Naive thymus-derived CD4-positive, alpha-beta T cell (primary cell): ENCODE results near the gene SELENOO. TPM values are rescaled to one million over a fixed set of nuclear protein-coding genes. Genes with fewer than 3 reads are reported as not detected.

Experiments used
- ATAC-seq: fragments of 150-1000 bp; cut with Tn5 transposase; 2 replicates; pipeline ENCODE4 v1.10.0; 2021; ENCODE audit warnings: mild to moderate bottlenecking, moderate library complexity
- CTCF ChIA-PET: fragments of 350-600 bp; sonication (Branson Sonifier 250); formaldehyde crosslinking; loops from one replicate; lab custom pipeline; 2021; ENCODE audit warnings: antibody characterized with exemption; lab: Charles Lee
- POLR2A ChIA-PET: fragments of 350-600 bp; sonication (Branson Sonifier 250); formaldehyde crosslinking; loops from one replicate; lab custom pipeline; 2021; ENCODE audit warnings: antibody characterized with exemption, inconsistent platforms; lab: Charles Lee
- DNase-seq, 9 donors: peaks; one replicate each; pipeline versions ENCODE4 v3.0.0 to v3.0.0-alpha.2; 2020 to 2022; ENCODE audit warnings: mixed read lengths in 1 of 9
- H3K27ac ChIP-seq: one replicate; pipeline ENCODE4 v1.7.0; 2013; ENCODE audit warnings: mild to moderate bottlenecking, low read depth, low read length, moderate library complexity
- H3K27me3 ChIP-seq, 2 donors: one replicate each; pipeline ENCODE4 v1.7.0; 2013; ENCODE audit warnings: low read length in 2 of 2, mild to moderate bottlenecking in 2 of 2, moderate library complexity in 2 of 2; ENCODE audit not compliant: control insufficient read depth in 2 of 2, insufficient read depth in 2 of 2
- H3K36me3 ChIP-seq, 3 experiments: 1 replicate in 2 of 3; 2 replicates in 1 of 3; pipeline ENCODE4 v1.7.0; 2013; ENCODE audit warnings: low read length in 3 of 3, mild to moderate bottlenecking in 3 of 3, moderate library complexity in 1 of 3; ENCODE audit not compliant: insufficient read depth in 3 of 3, control insufficient read depth in 2 of 3
- H3K4me1 ChIP-seq, 2 donors: one replicate each; pipeline ENCODE4 v1.7.0; 2013; ENCODE audit warnings: low read length in 2 of 2, mild to moderate bottlenecking in 2 of 2, moderate library complexity in 1 of 2; ENCODE audit not compliant: control insufficient read depth in 2 of 2, insufficient read depth in 2 of 2
- H3K4me3 ChIP-seq: 2 replicates; pipeline ENCODE4 v1.7.0; 2013; ENCODE audit warnings: mild to moderate bottlenecking, low read length
- H3K9me3 ChIP-seq, 3 experiments: 1 replicate in 2 of 3; 2 replicates in 1 of 3; pipeline ENCODE4 v1.7.0; 2013; ENCODE audit warnings: low read length in 3 of 3; ENCODE audit not compliant: control insufficient read depth in 2 of 3
- H3K27ac Mint-ChIP-seq, 9 donors: one replicate each; pipeline ENCODE4 v1.8.0; 2020 to 2022; ENCODE audit warnings: mixed read lengths in 9 of 9, mild to moderate bottlenecking in 8 of 9, moderate library complexity in 5 of 9, inconsistent platforms in 2 of 9
- H3K27me3 Mint-ChIP-seq, 5 donors: one replicate each; pipeline ENCODE4 v1.8.0; 2021 to 2022; ENCODE audit warnings: mixed read lengths in 5 of 5, mild to moderate bottlenecking in 1 of 5
- H3K36me3 Mint-ChIP-seq, 5 donors: one replicate each; pipeline ENCODE4 v1.8.0; 2020 to 2022; ENCODE audit warnings: mixed read lengths in 5 of 5, mild to moderate bottlenecking in 3 of 5, inconsistent platforms in 1 of 5
- H3K4me1 Mint-ChIP-seq, 7 donors: one replicate each; pipeline ENCODE4 v1.8.0; 2020 to 2022; ENCODE audit warnings: mixed read lengths in 7 of 7, mild to moderate bottlenecking in 3 of 7, inconsistent platforms in 1 of 7
- H3K4me3 Mint-ChIP-seq, 10 donors: one replicate each; pipeline ENCODE4 v1.8.0; 2020 to 2022; ENCODE audit warnings: mild to moderate bottlenecking in 10 of 10, mixed read lengths in 10 of 10, moderate library complexity in 6 of 10, inconsistent platforms in 2 of 10
- H3K9me3 Mint-ChIP-seq, 11 donors: one replicate each; pipeline ENCODE4 v1.8.0; 2020 to 2022; ENCODE audit warnings: mixed read lengths in 11 of 11, mild to moderate bottlenecking in 4 of 11, inconsistent platforms in 1 of 11, moderate library complexity in 1 of 11
- intact Hi-C, 2 donors: fragments of 100-400 bp; cut with micrococcal nuclease; formaldehyde crosslinking; loops; one replicate each; pipeline ENCODE4 v1.15.1; 2023
- polyA plus RNA-seq, 2 donors: library from polyadenylated mRNA; unstranded; fragments of 300-500 nt; fragmentation: Illumina TruSeq; gene quantifications; one replicate each; pipeline ENCODE4 v1.2.3, GENCODE V29; 2021
- total RNA-seq, 6 experiments: library from RNA in 5 of 6; stranded (reverse) in 5 of 6; gene quantifications; 1 replicate in 5 of 6; 2 replicates in 1 of 6; pipeline ENCODE4 v1.2.3 and lab custom pipeline; 2021 to 2026

The SELENOO gene
- total and polyA plus RNA-seq, 7 experiments from 2014 or later, result 3.4 to 36.6 (median 30.6) TPM

- ATAC-seq (no peak), DNase-seq (no peak)
- Mint-ChIP-seq H3K36me3 (peaks cover 0 to 11% (median 0%) of the 10 kb centered on the region in 5 donors), H3K9me3 (no peaks in the 10 kb centered on the region), H3K27me3 (no peaks in the 10 kb centered on the region), H3K4me3 (no peak overlapping the region), H3K27ac (peak overlapping the region in 1 of 9 donors; percentile 40), H3K4me1 (peaks cover 8 to 19% (median 15%) of the 10 kb centered on the region in 7 donors)
- Histone ChIP-seq H3K4me3 (no peak overlapping the region), H3K36me3 (peaks cover 0 to 47% (median 3%) of the 10 kb centered on the region in 3 experiments), H3K9me3 (no peaks in the 10 kb centered on the region), H3K4me1 (peaks cover 4 to 18% of the 10 kb centered on the region in 2 donors), H3K27me3 (no peaks in the 10 kb centered on the region), H3K27ac (no peak overlapping the region)
- intact Hi-C loops, result loop anchor here in 1 of 2 donors (10.0 kb wide), 1 partner anchor 234 kb away; the partner anchor contains the start of gene PIM3
- ChIA-PET CTCF (no interaction called here), POLR2A (no interaction called here)
Measured at GRCh38 chr22:50198624-50199017, 2.2 kb upstream of the SELENOO start.

- no peaks in the 10 kb centered on the region for H3K9me3 ChIP-seq
- no peak overlapping the region for H3K4me3 ChIP-seq
- H3K27ac ChIP-seq, result peak overlapping the region; percentile 93
- ChIA-PET POLR2A (interaction anchor here (1.0 kb wide), 1 partner anchor 9 kb away, joined by 8 read pairs; no protein-coding TSS in a partner anchor), CTCF (no interaction called here)
- no peaks in the 10 kb centered on the region for H3K27me3 ChIP-seq
- ATAC-seq (no peak), DNase-seq (no peak)
- peak overlapping the region; percentile 28 to 85 (median 61) for H3K27ac Mint-ChIP-seq
- no peaks in the 10 kb centered on the region for H3K27me3 Mint-ChIP-seq
- no peaks in the 10 kb centered on the region for H3K9me3 Mint-ChIP-seq
- H3K4me3 Mint-ChIP-seq, result peak overlapping the region in 9 of 10 donors; percentile 40 to 85 (median 67)
- intact Hi-C loops, result loop anchor here in 1 of 2 donors (10.0 kb wide), 1 partner anchor 234 kb away; the partner anchor contains the start of gene PIM3
- H3K4me1 Mint-ChIP-seq, result peaks cover 8 to 23% (median 20%) of the 10 kb centered on the region in 7 donors
- H3K36me3 Mint-ChIP-seq, result peaks cover 0 to 14% (median 0%) of the 10 kb centered on the region in 5 donors
- H3K36me3 ChIP-seq, result peaks cover 0 to 40% (median 3%) of the 10 kb centered on the region in 3 experiments
- H3K4me1 ChIP-seq, result peaks cover 4 to 15% of the 10 kb centered on the region in 2 donors
Measured at GRCh38 chr22:50199251-50199721, 1.5 kb upstream of the SELENOO start.

GRCh38 chr22:50199829-50200460 is 866 bp upstream of the SELENOO start:
- Mint-ChIP-seq H3K4me3 (peak overlapping the region in 9 of 10 donors; percentile 40 to 85 (median 67)), H3K36me3 (peaks cover 0 to 14% (median 0%) of the 10 kb centered on the region in 5 donors), H3K9me3 (no peaks in the 10 kb centered on the region), H3K4me1 (peaks cover 14 to 28% (median 23%) of the 10 kb centered on the region in 7 donors), H3K27ac (peak overlapping the region in 8 of 9 donors; percentile 28 to 85 (median 60)), H3K27me3 (no peaks in the 10 kb centered on the region)
- H3K4me1 ChIP-seq, result peaks cover 4 to 15% of the 10 kb centered on the region in 2 donors
- POLR2A ChIA-PET, result interaction anchor here (1.0 kb wide), 1 partner anchor 9 kb away, joined by 8 read pairs; no protein-coding TSS in a partner anchor
- no peak for ATAC-seq
- no peaks in the 10 kb centered on the region for H3K27me3 ChIP-seq
- H3K4me3 ChIP-seq, result peak overlapping the region; percentile 48
- peaks cover 0 to 33% (median 0%) of the 10 kb centered on the region in 3 experiments for H3K36me3 ChIP-seq
- H3K9me3 ChIP-seq, result no peaks in the 10 kb centered on the region
- intact Hi-C loops, result loop anchor here (1.0 to 10.0 kb wide), 7 partner anchors 9 to 383 kb away; partner anchors contain the start of genes CHKB (in 1 of the 2), PIM3 (in 1 of the 2), PPP6R2 (in 1 of the 2) and TRABD (in 1 of the 2)
- H3K27ac ChIP-seq, result peak overlapping the region; percentile 93
- CTCF ChIA-PET, result no interaction called here
- no peak for DNase-seq

GRCh38 chr22:50201191-50202129 is 649 bp downstream of the SELENOO start:
- POLR2A ChIA-PET, result interaction anchor here (0.9 to 1.8 kb wide), 2 partner anchors 11 to 52 kb away, joined by 3 to 15 read pairs; no protein-coding TSS in a partner anchor
- Mint-ChIP-seq H3K27me3 (no peaks in the 10 kb centered on the region), H3K36me3 (peaks cover 0 to 17% (median 0%) of the 10 kb centered on the region in 5 donors), H3K27ac (peak overlapping the region in 7 of 9 donors; percentile 36 to 85 (median 74)), H3K9me3 (no peaks in the 10 kb centered on the region), H3K4me3 (peak overlapping the region; percentile 74 to 90 (median 82)), H3K4me1 (peaks cover 19 to 33% (median 27%) of the 10 kb centered on the region in 7 donors)
- H3K36me3 ChIP-seq, result peaks cover 0 to 25% (median 5%) of the 10 kb centered on the region in 3 experiments
- ATAC-seq, result peak; percentile 32
- peak overlapping the region; percentile 48 for H3K4me3 ChIP-seq
- intact Hi-C loops, result loop anchor here in 1 of 2 donors (1.0 to 2.0 kb wide), 3 partner anchors 8 to 381 kb away; partner anchors contain the start of genes CHKB and PPP6R2
- no peak for DNase-seq
- CTCF ChIA-PET, result interaction anchor here (0.9 kb wide), 1 partner anchor 13 kb away, joined by 3 read pairs; no protein-coding TSS in a partner anchor
- no peaks in the 10 kb centered on the region for H3K27me3 ChIP-seq
- H3K4me1 ChIP-seq, result peaks cover 4 to 15% of the 10 kb centered on the region in 2 donors
- peak overlapping the region; percentile 93 for H3K27ac ChIP-seq
- no peaks in the 10 kb centered on the region for H3K9me3 ChIP-seq

GRCh38 chr22:50202130-50202666 is 1.4 kb downstream of the SELENOO start:
- peaks cover 19 to 33% (median 27%) of the 10 kb centered on the region in 7 donors for H3K4me1 Mint-ChIP-seq
- POLR2A ChIA-PET, result interaction anchor here (1.8 kb wide), 1 partner anchor 11 kb away, joined by 15 read pairs; no protein-coding TSS in a partner anchor
- H3K9me3 Mint-ChIP-seq, result no peaks in the 10 kb centered on the region
- DNase-seq (no peak), ATAC-seq (no peak)
- peaks cover 0 to 18% (median 0%) of the 10 kb centered on the region in 5 donors for H3K36me3 Mint-ChIP-seq
- intact Hi-C loops, result no loop called here
- peak overlapping the region; percentile 74 to 90 (median 82) for H3K4me3 Mint-ChIP-seq
- no peaks in the 10 kb centered on the region for H3K27me3 ChIP-seq
- CTCF ChIA-PET, result interaction anchor here (0.7 to 2.3 kb wide), 3 partner anchors 12 to 210 kb away, joined by 3 to 5 read pairs (median 4); no protein-coding TSS in a partner anchor
- H3K36me3 ChIP-seq, result peaks cover 0 to 25% (median 5%) of the 10 kb centered on the region in 3 experiments
- no peaks in the 10 kb centered on the region for H3K9me3 ChIP-seq
- peaks cover 4 to 15% of the 10 kb centered on the region in 2 donors for H3K4me1 ChIP-seq
- H3K27ac ChIP-seq, result peak overlapping the region; percentile 60
- H3K4me3 ChIP-seq, result peak overlapping the region; percentile 44
- no peaks in the 10 kb centered on the region for H3K27me3 Mint-ChIP-seq
- H3K27ac Mint-ChIP-seq, result peak overlapping the region in 8 of 9 donors; percentile 36 to 85 (median 75)
